GM04503 (cell line): Measurements from ENCODE around the gene COL4A2.
"Not testable (repeated sequence)": the region's sequence is repeated elsewhere in the genome, so short reads cannot be mapped to it uniquely, and the experiment has no call there.

Experiments used
- DNase-seq: peaks from one replicate; pipeline ENCODE4 v3.0.0-alpha.2; 2012; ENCODE audit warnings: low read depth

COL4A2 gene

GRCh38 chr13:110382229-110382628, 75.1 kb downstream of the COL4A2 start:
- no peak for DNase-seq

DNA sequence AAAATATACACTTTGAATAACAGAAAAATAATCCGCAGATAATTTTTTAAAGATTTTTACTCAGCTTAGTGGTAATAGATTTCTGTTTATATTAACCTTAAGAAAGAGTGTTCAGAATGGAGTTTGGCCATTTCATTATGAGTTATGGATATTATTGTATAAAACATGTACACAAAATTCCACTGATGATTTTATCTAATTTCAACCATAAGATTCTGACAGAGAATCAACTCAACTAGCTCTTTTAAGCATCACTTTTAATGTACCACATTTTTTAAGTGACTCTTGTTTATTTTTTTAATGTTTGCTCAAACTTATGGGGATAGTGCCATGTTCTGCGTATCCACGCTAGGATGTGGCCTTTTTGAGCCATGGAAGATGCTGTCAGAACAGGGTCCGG, 75.7 kb downstream of the COL4A2 start:
- DNase-seq: no peak

GRCh38 chr13:110387451-110388107, 80.5 kb downstream of the COL4A2 start:
- no peak for DNase-seq

DNA sequence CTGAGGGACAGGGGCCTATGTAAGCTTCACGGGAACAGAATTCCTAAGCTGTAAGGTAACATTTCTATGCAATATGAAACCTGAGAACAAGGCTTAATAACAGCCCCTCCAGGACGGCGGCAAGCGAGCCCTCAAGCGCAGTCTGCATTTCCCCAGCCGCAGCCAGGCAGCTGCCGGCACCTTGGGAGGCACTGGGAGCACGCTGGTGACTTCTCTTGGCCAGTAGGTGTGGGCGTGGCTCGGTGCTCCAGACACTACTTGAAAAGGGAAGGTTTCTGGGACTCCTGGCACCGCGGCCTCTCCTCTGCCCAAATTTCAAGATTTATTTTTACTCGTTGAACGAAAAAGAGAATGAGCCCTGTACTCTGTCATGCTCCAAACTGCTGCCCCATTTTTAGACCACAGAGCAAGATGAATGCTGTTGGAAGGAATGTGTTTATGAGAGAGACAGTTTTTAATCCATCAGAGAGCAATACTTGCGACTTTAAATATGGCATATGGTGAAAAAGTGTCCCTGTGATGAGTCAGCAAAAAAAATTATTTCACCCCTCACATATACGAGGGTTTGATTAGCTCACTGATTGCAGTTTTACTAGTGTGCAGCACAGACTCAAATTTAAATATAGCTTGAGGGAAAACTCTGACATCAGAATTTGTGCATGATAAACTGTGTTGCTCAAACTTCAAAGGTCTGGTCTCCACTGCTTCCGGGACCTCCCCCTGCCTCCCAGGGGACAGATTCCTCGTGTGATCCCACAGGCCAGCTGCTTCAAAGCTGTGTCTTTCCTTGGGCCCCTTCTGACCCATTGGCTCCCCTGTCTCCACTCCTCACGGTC, 81.2 kb downstream of the COL4A2 start:
- peak; percentile 70 for DNase-seq

DNA sequence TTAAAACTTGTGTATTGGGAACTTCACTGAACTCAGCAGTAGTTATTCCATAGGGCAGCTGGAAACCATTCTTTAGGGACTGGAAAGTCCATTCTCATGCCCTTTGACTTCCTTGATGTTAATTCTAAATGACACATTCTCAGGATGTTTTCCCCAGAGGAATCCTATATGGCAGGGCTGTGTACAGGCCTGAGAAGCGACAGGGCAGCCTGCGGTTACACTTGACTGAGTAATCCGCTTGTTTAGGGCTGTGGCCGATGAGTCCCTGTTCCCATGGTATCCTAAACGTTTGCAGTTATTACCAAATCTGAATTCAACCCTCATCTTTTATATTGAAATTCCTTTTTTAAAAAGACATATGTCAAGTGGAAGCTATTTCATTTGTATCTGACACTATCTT, 83.5 kb downstream of the COL4A2 start:
- no peak for DNase-seq

DNA sequence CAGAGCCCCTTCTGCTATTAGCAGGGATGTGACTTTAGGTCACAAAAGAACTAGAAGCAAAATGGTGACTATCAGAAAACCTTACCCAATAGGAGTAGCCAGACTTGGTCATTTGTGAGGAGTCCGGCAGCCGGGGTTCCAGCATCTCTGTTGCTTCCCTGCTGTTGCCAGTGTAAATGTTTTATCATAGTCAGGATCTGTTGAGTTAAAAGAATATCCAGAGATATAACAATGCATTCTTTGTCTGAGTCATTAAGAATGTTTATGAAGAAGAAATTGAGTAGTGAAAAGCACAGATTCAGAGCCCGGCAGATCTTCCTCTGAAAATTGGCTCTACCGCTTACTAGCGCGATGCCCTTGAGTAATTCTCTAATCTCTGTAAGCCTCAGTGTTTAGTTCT, 84.2 kb downstream of the COL4A2 start:
- no peak for DNase-seq

- DNase-seq: no peak
These were observed 85.6 kb downstream of the COL4A2 start for GRCh38 chr13:110392510-110393240.

GRCh38 chr13:110393761-110394160, 86.7 kb downstream of the COL4A2 start:
- no peak for DNase-seq

GRCh38 chr13:110394371-110394841, 87.3 kb downstream of the COL4A2 start:
- no peak for DNase-seq

GRCh38 chr13:110395616-110396015, 88.5 kb downstream of the COL4A2 start:
- not testable (repeated sequence) for DNase-seq

DNA sequence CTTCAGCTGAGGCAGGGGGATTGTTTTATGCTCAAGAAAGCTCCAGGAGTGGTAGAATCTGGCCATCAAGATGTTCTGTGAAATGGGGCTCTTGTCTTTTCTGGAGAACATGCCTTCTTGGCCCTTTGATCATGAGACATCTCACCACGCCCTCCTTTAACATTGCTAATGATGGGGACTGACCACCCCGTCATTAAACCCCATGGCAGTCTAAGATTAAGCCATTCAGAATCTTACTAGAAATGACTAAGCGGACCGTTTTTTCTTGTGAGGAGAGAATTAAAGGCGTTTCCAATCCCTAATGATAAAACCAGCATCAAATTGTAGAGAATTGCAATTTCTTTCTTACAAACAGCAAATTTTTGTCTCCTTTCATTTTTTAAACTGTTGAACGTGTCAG, 89.4 kb downstream of the COL4A2 start:
- DNase-seq: no peak

DNA sequence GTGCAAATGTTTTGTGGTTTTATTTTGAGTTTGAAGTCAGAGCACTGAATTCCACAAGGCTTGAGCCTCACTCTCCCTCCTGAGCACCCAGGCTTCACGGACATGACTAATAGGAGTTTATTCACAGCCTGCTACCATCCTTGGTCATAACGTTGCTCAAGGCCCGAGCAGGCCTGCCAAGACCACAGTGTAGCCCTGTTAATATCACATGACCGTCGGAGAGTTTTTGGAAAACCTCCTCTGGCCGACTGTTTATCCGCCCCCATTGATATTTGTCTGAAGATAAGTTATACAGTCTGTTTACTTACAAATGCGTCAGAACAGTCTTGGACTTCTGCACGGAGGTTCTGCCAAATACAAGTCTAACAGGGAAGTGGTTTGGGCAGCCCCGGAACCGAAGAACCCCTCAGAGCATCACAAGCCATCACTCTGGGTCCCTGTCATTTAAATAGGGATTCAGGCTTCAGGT, 89.9 kb downstream of the COL4A2 start:
- DNase-seq: peak; percentile 99

DNA sequence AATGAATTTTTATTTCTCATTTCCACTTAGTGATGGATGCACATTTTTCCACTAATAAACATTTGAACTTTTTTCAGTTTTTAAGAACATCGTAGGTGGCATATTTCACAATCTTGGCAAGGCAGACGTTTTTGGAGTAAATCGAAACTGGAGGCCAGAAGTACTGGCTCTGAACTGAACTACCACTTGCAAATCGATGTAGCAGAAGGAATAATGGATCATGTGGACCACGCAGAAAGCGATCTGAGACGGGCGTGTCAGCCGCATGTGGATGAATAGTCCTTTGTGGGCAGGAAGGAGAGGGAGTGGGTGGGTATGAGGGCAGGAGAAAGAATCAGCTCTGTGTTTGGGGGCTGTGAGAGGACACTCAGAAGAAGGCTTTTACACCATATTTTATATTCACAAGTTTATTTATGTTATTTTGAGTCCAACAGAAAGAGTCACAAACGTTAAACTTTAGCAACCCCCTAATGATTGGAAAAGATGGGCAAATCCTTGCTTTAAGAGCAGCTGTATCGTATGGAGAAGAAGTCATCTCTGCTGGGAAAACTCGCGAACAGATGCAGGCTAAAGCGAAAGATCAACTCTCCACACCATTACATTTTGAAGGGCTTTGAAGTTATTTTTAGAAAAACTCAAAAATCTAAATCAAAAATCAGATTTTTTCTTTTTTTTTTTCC, 90.5 kb downstream of the COL4A2 start:
- DNase-seq: no peak

GRCh38 chr13:110398564-110399507, 91.8 kb downstream of the COL4A2 start:
- DNase-seq: no peak

GRCh38 chr13:110399801-110400200, 92.7 kb downstream of the COL4A2 start:
- DNase-seq: no peak

DNA sequence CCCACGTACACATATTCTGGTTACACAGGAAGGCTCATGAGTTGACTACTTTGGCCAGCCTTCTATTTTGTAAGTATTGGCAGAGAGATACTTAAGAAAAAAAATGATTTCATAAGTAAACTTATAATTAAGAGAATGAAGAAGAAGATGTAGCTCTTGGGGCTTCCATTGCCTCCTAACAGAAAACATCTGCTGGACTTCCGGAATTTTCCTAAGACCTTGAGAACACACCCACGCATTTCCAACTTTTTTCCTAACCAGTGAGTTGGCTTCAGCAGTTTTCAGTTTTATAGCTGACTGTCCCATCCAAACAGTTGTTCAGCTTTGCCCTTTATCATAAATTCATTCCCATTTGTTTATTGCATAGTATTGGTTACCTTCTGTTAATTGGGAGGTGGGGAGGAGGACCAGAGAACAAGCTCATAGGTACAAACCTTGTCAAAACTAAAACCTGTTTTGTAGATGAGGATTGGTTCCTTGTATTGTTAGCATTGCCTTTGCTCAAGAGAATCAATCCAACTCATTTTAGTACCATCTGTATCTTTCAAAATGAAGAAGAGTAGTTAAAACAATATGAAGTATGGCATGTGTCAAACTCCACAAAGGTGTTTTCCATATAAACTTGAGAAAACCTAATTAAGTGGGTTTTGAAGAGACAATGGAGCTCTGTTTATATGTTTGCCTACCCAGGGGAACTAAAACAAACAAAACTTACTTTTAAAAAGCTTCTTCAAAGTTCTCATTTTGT, 93.9 kb downstream of the COL4A2 start:
- no peak for DNase-seq

GRCh38 chr13:110402299-110403069, 95.4 kb downstream of the COL4A2 start:
- DNase-seq: no peak

DNA sequence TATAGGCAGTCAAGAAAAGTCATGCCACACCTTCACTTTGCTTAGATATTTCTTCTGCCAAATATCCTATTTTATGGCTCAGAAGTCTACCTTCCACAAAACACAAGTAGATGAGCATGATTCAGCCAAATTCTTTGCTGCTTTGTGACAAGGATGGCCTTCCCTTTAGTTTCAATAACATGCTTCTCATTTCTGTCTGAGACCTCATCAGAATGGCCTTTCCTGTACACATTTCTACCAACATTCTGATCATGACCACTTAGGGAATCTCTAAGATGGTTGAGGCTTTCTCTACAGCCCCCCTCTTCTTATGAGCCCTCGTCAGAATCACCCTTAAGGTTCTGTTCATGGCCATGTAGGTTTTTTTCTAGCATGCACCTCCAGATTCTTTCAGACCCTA, 96.2 kb downstream of the COL4A2 start:
- DNase-seq: no peak

- DNase-seq: no peak
These were observed 96.6 kb downstream of the COL4A2 start for GRCh38 chr13:110403721-110404120.
